Ishikawa (cell line): Measurements from ENCODE around the gene GJA4.

Experiments used
- CEBPB ChIP-seq: IDR thresholded peaks from 2 replicates; pipeline ENCODE4 v1.6.1; 2012
- CREB1 ChIP-seq: IDR thresholded peaks from 2 replicates; pipeline ENCODE4 v1.6.1; 2012; ENCODE audit warnings: low read depth
- EGR1 ChIP-seq: IDR thresholded peaks from 2 replicates; pipeline ENCODE4 v1.6.1; 2012
- EP300 ChIP-seq: IDR thresholded peaks from 2 replicates; pipeline ENCODE4 v1.6.1; 2012; ENCODE audit warnings: borderline replicate concordance
- FOXM1 ChIP-seq: IDR thresholded peaks from 2 replicates; pipeline ENCODE4 v1.6.1; 2012; ENCODE audit warnings: low read depth, borderline replicate concordance
- MAX ChIP-seq: IDR thresholded peaks from 2 replicates; pipeline ENCODE4 v1.6.1; 2012
- NFIC ChIP-seq: IDR thresholded peaks from 2 replicates; pipeline ENCODE4 v1.6.1; 2012
- RAD21 ChIP-seq: IDR thresholded peaks from 2 replicates; pipeline ENCODE4 v1.6.1; 2012; ENCODE audit warnings: low read depth
- REST ChIP-seq: IDR thresholded peaks from 2 replicates; pipeline ENCODE4 v1.6.1; 2012; ENCODE audit warnings: low read depth, mild to moderate bottlenecking
- TAF1 ChIP-seq: IDR thresholded peaks from 2 replicates; pipeline ENCODE4 v1.6.1; 2012; ENCODE audit warnings: low read depth, mild to moderate bottlenecking
- TCF12 ChIP-seq: IDR thresholded peaks from 2 replicates; pipeline ENCODE4 v1.6.1; 2012; ENCODE audit warnings: low read depth
- TEAD4 ChIP-seq: IDR thresholded peaks from 2 replicates; pipeline ENCODE4 v1.6.1; 2012
- USF1 ChIP-seq: IDR thresholded peaks from 2 replicates; pipeline ENCODE4 v1.6.1; 2012
- YY1 ChIP-seq: IDR thresholded peaks from 2 replicates; pipeline ENCODE4 v1.6.1; 2012; ENCODE audit warnings: low read depth
- ZBTB7A ChIP-seq: IDR thresholded peaks from 2 replicates; pipeline ENCODE4 v1.6.1; 2012; ENCODE audit warnings: low read depth

GJA4 gene

DNA sequence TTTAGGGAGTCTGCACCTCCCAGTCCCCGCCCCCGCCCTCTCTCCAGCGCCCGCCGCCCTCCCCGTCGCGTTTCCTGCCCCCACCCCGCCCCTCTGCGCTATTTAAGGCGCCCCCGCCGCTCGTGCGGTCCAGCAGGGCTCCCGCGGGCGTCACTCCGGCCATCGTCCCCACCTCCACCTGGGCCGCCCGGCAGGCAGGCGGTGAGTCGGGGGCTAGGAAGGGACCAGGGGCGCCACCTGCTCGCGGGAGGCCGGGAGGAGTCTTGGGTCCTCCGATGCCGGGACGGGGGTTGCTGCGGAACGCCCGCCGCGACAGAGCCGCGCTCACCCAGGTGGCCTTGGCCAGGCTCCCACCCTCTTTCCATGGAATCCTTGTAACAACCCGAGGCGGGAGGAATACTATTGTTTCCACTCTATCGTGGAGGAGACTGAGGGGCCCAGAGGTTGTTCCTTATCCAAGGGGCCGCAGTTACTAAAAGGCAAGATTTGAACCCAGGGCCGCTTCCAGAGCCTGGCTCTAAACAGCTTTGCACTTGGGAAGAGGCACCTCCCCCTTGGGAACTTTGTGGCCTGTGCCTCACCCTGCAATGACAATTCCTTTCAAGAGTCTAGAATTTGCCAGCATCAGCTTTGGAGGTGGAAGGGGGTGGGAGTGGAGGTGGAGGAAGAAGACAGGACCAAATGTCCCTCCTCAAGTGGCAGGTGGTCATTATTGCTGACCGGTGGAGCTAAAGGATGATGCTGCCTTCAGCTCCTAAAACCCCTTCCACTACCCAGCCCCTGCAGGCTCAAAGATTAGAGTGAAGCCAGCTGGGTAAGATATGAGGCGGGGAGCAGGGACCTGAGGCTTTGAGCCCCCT lies at the start of gene GJA4:
Gene GJA4 (plus strand): TSS at position 132 of the 860 bp plus-strand sequence. CDS start 1,215 bp downstream, outside the sequence.
- peak; percentile 44; the same call in 1 of the 2 replicates for TF ChIP-seq ZBTB7A
- TF ChIP-seq CREB1 = no peak
- no peak for TF ChIP-seq FOXM1
- TF ChIP-seq TAF1 = no peak
- no peak for TF ChIP-seq CEBPB
- no peak for TF ChIP-seq EP300
- no peak for TF ChIP-seq EGR1
- TF ChIP-seq RAD21 = no peak

DNA sequence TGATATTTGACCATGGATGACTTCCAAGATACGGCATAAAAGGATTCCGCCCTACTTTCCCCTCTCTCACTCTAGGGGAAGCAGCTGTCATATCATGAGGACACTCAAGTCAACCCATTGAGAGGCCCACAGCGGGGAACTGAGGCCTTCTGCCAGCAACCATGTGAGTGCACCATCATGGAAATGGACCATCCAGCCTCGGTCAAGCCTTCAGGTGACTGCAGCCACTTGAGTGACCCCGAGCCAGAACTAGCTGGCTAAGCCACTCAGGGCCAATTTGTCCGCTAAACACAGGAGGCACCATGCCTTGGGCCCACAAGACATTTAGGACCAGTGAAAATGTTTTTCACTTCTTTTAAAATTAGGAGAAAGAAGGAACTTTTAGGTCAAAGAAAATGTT lies 49.0 kb upstream of the GJA4 start:
- no peak for TF ChIP-seq CREB1
- no peak for TF ChIP-seq EP300
- TF ChIP-seq REST = no peak
- TF ChIP-seq TAF1 = no peak
- no peak for TF ChIP-seq MAX
- TF ChIP-seq TCF12 = no peak

- TF ChIP-seq TEAD4 = no peak
- no peak for TF ChIP-seq TAF1
- TF ChIP-seq CEBPB = no peak
- no peak for TF ChIP-seq ZBTB7A
- no peak for TF ChIP-seq NFIC
- no peak for TF ChIP-seq REST
- no peak for TF ChIP-seq EP300
- TF ChIP-seq RAD21 = no peak
- no peak for TF ChIP-seq EGR1
- no peak for TF ChIP-seq CREB1
- TF ChIP-seq FOXM1 = no peak
- TF ChIP-seq TCF12 = no peak
- TF ChIP-seq MAX = no peak
Observed at GRCh38 chr1:34744851-34745250, 47.9 kb upstream of the GJA4 start.

DNA sequence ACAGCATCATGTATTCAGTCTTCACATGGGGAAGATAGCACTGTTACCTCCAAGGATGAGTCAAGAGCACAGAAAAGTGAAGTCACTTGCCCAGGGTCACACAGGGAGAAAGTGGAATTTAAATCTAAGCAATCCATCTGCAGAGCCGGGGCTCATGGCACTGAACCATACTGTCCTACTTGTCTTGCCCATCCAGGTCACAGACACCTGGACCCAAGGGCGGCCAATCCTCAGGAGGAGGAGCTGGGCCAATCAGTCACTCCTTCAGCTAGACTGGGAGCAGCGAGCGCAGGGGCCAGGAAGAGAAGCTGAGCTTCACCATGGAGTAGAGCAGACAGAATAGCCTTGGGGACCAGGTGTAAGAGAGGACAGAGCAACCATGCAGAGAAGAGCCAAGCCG lies 47.1 kb upstream of the GJA4 start:
- TF ChIP-seq TAF1 (no peak), REST (no peak), TCF12 (no peak), FOXM1 (no peak), TEAD4 (no peak), EP300 (no peak), NFIC (no peak), ZBTB7A (no peak), EGR1 (no peak), CEBPB (no peak), YY1 (no peak), RAD21 (no peak), USF1 (no peak)

GRCh38 chr1:34746101-34746500 lies 46.7 kb upstream of the GJA4 start:
- TF ChIP-seq TAF1 (no peak), YY1 (no peak), EGR1 (no peak)
